Adipocyte (in vitro differentiated cells): ENCODE measurements around the gene ARAP3.

ENCODE experiments used
- DNase-seq: peaks from one replicate; pipeline ENCODE4 v3.0.0-alpha.2; 2015; ENCODE audit warnings: low read depth
- H3K27me3 ChIP-seq: replicated peaks from 2 replicates; pipeline ENCODE4 v1.7.0; 2013; ENCODE audit warnings: mild to moderate bottlenecking, low read length, moderate library complexity; ENCODE audit not compliant: control insufficient read depth, insufficient read depth
- H3K36me3 ChIP-seq: 2 replicates; pipeline ENCODE4 v1.7.0; 2013; ENCODE audit warnings: low read length, mild to moderate bottlenecking, moderate library complexity; ENCODE audit not compliant: control insufficient read depth, insufficient read depth, severe bottlenecking
- H3K4me1 ChIP-seq: 2 replicates; pipeline ENCODE4 v1.7.0; 2013; ENCODE audit warnings: mild to moderate bottlenecking, low read length, moderate library complexity; ENCODE audit not compliant: control insufficient read depth, insufficient read depth
- H3K4me3 ChIP-seq: 2 replicates; pipeline ENCODE4 v1.7.0; 2013; ENCODE audit warnings: mild to moderate bottlenecking, low read length, moderate library complexity
- H3K9ac ChIP-seq: 2 replicates; pipeline ENCODE4 v1.7.0; 2013; ENCODE audit warnings: mild to moderate bottlenecking, low read length, moderate library complexity
- H3K9me3 ChIP-seq: 2 replicates; pipeline ENCODE4 v1.7.0; 2013; ENCODE audit warnings: mild to moderate bottlenecking, low read length, moderate library complexity; ENCODE audit not compliant: control insufficient read depth

ARAP3 gene

DNA sequence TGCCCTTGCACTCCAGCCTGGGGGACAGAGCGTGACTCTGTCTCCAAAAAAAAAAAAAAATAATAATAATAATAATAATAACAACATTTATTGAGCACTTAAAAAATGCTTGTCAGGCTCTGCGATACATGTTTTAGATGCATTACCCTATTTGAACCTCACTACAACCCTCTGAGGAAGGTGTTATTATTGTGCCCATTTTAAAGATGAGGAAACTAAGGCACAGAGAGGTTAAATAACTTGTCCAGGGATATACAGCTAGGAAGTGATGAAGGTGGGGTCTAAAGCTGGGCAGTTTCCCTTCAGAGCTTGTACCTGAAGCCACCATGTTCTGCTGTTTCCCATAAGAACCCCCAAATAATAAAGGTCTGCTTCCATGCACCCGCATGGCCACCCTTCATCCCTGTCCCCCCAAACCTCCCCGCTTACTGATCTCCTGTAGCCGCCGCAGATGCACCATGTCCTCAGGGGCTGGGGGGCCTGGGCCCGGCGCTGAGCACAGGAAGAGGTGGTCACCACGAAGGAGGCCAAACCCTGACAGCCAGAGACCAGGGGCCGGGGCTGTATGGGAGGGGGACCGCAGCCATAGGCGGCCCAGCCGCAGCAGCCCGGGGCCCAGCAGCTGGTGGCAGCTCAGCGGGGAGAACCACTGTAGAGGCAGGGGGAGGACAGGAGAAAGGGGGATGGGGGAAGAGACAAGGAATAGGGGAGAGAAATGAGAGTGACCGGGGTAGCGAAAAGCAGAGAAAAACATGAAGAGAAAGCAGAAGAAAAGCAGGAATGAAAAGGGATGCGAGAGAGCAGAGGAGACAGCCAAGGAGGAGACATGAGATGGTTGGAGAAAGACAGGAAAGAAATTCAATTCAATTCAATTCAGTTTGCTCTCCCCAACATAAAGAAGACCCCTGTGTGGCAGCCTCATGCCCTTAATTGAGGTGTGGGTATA lies 15.8 kb downstream of the ARAP3 start:
- Histone ChIP-seq H3K9me3 (no peaks in the 10 kb centered on the region), H3K27me3 (no peaks in the 10 kb centered on the region), H3K36me3 (no peaks in the 10 kb centered on the region), H3K9ac (no peak overlapping the region), H3K4me1 (no peaks in the 10 kb centered on the region), H3K4me3 (no peak overlapping the region)
- no peak for DNase-seq

DNA sequence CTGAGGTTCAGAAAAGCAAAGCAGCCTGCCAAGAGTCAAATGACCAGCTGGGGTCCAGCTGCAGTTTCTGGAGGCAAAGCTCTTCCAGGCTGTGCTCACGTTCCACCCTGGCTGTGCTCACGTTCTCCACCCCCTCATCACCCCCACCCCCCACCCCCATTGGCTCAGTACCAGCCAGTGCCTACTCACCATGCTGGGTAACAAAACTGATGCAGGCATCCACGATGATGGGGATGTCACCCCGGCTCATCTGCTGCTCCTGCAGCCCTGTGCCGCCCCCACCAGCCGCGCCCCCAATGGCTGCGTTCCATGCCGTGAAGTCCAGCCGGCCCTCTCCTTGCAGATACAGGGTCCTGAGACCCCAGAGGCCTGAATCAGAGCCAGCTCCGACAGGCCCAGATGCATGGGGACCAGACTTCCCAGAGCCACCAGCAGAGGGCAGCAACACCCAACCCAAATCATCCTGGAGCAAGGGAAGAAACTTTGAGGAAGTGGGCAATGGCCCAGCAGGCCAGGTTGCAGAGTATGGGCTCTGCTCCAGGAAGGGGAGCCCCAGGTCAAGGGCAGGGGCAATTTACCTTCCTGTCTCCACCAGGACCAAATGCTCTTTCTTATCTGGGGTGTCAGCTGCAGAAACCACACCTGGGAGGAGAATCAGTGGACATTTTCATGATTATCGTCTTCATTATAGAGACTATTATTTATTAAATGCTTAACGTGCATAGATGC lies 17.1 kb downstream of the ARAP3 start:
- peak; percentile 83 for DNase-seq
- no peaks in the 10 kb centered on the region for H3K4me1 ChIP-seq
- H3K36me3 ChIP-seq: no peaks in the 10 kb centered on the region
- H3K4me3 ChIP-seq: no peak overlapping the region
- H3K27me3 ChIP-seq: no peaks in the 10 kb centered on the region
- H3K9ac ChIP-seq: no peak overlapping the region
- no peaks in the 10 kb centered on the region for H3K9me3 ChIP-seq

DNA sequence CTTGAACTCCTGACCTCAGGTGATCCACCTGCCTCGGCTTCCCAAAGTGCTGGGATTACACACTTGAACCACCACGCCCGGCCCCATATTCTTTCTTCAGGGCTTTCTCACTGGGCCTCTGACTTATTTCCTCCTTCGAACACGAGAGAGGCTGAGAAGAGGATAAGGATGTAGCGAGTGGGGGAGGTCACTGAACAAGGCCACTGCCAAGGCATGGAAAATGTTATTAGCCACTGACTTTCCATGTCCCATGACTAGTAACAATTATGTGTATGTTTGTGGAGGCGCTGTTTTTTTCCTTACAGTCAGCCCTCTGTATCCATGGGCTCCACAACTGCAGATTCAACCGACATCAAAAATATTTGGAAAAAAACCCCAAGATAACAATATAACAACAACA lies 18.5 kb downstream of the ARAP3 start:
- H3K4me1 ChIP-seq: no peaks in the 10 kb centered on the region
- H3K27me3 ChIP-seq: no peaks in the 10 kb centered on the region
- no peak overlapping the region for H3K4me3 ChIP-seq

DNA sequence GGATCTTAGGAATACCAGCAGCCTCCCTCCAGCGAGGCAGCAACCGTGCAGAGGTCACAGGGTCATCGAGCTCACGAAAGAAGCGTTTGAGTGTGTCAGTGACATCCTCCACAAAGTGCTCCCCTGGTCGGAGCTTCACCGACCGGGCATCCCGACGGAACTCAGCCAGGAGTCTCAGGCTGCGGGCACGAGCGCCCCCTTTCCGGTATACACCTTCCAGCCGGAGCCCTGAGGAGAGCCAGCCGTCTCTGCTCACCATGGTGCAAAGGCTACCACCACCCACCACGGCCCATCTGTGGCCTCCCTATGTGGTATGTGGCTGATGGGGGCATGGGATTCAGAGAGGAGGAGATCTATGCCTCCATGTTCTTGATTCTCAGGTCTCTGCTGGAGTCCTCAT lies 20.0 kb downstream of the ARAP3 start:
- H3K4me1 ChIP-seq: peaks cover 10% of the 10 kb centered on the region
- DNase-seq: no peak
- no peaks in the 10 kb centered on the region for H3K9me3 ChIP-seq
- H3K4me3 ChIP-seq: no peak overlapping the region
- no peaks in the 10 kb centered on the region for H3K27me3 ChIP-seq
- H3K9ac ChIP-seq: no peak overlapping the region
- no peaks in the 10 kb centered on the region for H3K36me3 ChIP-seq

More for the DNA sequence above, 18.5 kb downstream of the ARAP3 start:
- Histone ChIP-seq H3K36me3 (no peaks in the 10 kb centered on the region), H3K9ac (no peak overlapping the region), H3K9me3 (no peaks in the 10 kb centered on the region)
- no peak for DNase-seq

DNA sequence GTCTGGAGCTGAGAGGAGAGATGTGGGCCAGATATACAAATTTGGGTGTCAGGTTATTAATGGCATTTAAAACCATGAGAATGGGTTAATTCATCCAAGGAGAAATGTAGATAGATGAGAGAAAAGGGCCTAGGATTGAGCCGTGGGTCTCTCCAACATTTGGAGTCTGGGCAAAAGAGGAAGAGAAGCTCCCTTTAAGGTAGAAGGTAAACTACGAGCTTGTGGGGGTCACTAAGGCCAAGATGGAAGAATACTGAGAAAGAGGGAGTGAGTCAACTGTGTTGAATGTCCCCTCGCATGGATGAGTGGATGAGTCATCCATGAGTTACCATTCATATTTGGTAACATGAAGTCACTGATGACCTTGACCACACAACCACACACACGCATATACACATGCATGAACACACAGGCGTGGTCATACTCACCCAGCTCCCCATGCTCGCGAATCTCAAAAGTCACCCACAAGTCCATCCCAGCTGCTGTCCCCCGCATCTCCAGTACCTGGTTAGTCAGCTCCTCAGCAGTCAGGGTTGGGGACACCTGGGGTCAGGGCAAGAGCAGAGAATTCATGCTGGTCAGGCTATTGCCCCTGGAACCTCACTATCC lies 24.0 kb downstream of the ARAP3 start:
- Histone ChIP-seq H3K36me3 (no peaks in the 10 kb centered on the region), H3K4me3 (no peak overlapping the region), H3K27me3 (no peaks in the 10 kb centered on the region), H3K9ac (no peak overlapping the region), H3K4me1 (peaks cover 20% of the 10 kb centered on the region), H3K9me3 (no peaks in the 10 kb centered on the region)
- DNase-seq: peak; percentile 69

DNA sequence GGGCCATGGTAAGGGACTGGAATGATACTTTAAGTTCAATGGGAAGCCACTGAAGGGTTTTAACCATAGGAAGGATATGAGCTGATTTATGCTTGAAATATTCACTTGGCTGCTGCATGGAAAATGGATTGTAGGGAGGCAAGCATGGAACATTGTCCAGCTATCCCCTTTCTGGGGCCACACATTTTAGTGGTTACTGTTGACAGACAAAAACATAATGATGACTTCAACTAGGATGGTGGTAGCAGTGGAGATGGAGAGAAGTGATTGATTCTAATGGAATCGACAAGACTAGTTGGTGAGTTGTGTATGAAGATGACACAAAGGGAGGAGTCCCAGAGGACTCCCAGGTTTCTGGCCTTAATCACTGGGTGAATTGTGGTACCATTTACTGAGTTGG lies 24.6 kb downstream of the ARAP3 start:
- no peaks in the 10 kb centered on the region for H3K27me3 ChIP-seq
- no peak overlapping the region for H3K9ac ChIP-seq
- H3K4me1 ChIP-seq: peaks cover 20% of the 10 kb centered on the region
- no peaks in the 10 kb centered on the region for H3K36me3 ChIP-seq
- DNase-seq: no peak
- no peak overlapping the region for H3K4me3 ChIP-seq
- no peaks in the 10 kb centered on the region for H3K9me3 ChIP-seq

DNA sequence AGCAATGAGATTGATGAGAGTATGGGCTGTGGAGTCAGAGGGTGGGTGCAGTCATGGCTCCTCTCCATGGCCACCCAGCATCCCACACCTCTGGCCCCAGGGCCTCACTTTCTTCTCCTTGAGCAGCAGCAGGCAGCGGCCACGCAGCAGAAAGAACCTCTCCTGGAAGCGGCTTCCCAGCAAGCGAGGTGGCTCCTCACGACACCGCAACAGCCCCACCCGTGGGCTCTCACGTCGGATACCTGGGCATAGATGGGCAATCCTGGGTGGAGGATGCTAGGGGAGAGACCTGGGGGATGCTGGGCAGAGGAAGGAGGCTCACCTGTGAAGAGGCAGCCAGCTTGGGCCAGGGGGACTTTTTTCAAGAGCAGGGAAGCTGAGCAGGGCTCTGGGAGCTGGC lies 25.6 kb downstream of the ARAP3 start:
- Histone ChIP-seq H3K9me3 (no peaks in the 10 kb centered on the region), H3K4me1 (peaks cover 23% of the 10 kb centered on the region), H3K9ac (no peak overlapping the region), H3K36me3 (no peaks in the 10 kb centered on the region), H3K4me3 (no peak overlapping the region), H3K27me3 (no peaks in the 10 kb centered on the region)
- DNase-seq: no peak

DNA sequence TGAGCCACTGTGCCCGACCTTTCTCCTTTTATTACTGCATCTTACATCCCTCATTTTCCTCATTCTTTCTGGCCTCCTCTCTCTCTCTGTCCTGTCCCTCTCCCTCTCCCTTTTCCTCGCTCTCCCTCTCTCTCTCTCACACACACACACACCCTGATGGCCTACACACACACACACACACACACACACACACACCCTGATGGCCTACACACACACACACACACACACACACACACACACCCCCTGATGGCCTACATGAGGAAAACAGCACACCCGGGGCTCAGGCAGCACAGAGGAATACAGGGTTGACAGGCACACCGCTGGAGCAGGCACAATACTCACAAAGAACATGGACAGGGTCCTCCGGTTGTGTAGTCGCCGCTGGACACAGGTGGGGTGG lies 27.0 kb downstream of the ARAP3 start:
- Histone ChIP-seq H3K9ac (no peak overlapping the region), H3K9me3 (no peaks in the 10 kb centered on the region), H3K4me3 (no peak overlapping the region), H3K27me3 (no peaks in the 10 kb centered on the region), H3K36me3 (no peaks in the 10 kb centered on the region), H3K4me1 (peaks cover 23% of the 10 kb centered on the region)
- DNase-seq: no peak

DNA sequence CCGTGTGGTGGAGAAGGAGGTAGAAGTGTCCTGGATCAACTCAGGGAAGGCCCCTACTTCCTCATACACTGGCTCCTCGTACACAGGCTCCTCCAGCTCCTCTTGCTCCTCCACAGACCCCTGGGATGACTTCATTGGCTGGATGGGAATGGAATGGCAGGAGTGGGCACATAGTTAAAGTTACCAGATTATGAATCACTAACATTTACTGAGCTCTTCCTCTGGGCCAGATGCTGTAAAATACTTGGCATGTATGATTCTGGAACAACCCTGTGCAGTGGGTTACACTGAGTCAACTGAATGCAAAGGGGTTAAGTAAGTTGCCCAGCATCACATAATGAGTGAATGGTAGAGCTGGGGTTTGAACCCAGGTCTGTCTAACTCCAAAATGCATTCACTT lies 27.7 kb downstream of the ARAP3 start:
- Histone ChIP-seq H3K9ac (no peak overlapping the region), H3K27me3 (no peaks in the 10 kb centered on the region), H3K9me3 (no peaks in the 10 kb centered on the region), H3K4me3 (no peak overlapping the region), H3K4me1 (peaks cover 23% of the 10 kb centered on the region), H3K36me3 (no peaks in the 10 kb centered on the region)
- DNase-seq: peak; percentile 63

DNA sequence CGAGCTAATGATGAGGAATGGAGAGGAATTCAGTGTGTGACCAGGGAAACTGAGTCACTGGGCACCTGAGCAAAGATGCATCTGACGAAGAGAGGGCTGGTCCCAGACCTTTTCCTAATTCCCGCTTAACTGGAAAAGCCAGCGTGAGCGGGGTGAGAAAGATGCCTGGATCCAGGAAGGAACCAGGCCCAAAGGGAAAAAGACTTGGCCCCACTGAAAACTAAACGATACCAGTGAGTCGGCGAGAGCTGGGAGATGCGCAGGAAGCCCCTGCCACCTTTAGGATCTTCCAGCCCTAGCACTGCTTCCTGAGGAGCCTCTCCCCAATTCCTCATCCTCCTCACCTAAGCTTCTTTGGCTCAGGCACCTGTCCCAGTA lies 30.3 kb downstream of the ARAP3 start:
- Histone ChIP-seq H3K36me3 (peaks cover 4% of the 10 kb centered on the region), H3K27me3 (no peaks in the 10 kb centered on the region), H3K4me3 (peak overlapping the region; percentile 86), H3K9ac (peak overlapping the region; percentile 77), H3K9me3 (no peaks in the 10 kb centered on the region), H3K4me1 (peaks cover 13% of the 10 kb centered on the region)
- DNase-seq: no peak
